HepG2 (cell line): Measurements from ENCODE around the gene FAM114A2. TPM values are rescaled to one million over a fixed set of nuclear protein-coding genes. Genes with fewer than 3 reads are reported as not detected.
A peak's percentile ranks its signal among the peaks of the same experiment; 100 is the strongest.

Experiments
- ATAC-seq: fragments of 200-7000 bp; cut with Tn5 transposase; 3 replicates; pipeline ENCODE4 v1.9.1; 2020; ENCODE audit warnings: mild to moderate bottlenecking, moderate library complexity
- BruUV-seq: library from RNA; stranded (reverse); fragments of 400-500 nt; replicated peaks from 2 replicates; lab custom pipeline; 2021; lab: Mats Ljungman, UMichigan
- CTCF ChIA-PET: fragments of 300-600 bp; formaldehyde crosslinking; extraction: SDS; loops from one replicate; lab custom pipeline; 2021; ENCODE audit warnings: low total read pairs, inconsistent platforms, low intra/inter-chr PET ratio; lab: Yijun Ruan, JAX
- POLR2A ChIA-PET: fragments of 350-600 bp; sonication (Branson Sonifier 250); formaldehyde crosslinking; loops from one replicate; lab custom pipeline; 2020; ENCODE audit warnings: antibody characterized with exemption, inconsistent platforms; lab: Yijun Ruan, JAX
- DNase-seq: peaks from one replicate; pipeline ENCODE4 v3.0.0-alpha.2; 2015; ENCODE audit warnings: low spot score
- FAIRE-seq: peaks from 3 replicates; lab custom pipeline; 2011; peaks lifted over from hg19 to GRCh38; lab: Jason Lieb, UNC
- H2AFZ ChIP-seq: one replicate; pipeline ENCODE4 v1.6.1; 2011; ENCODE audit warnings: low read length, inconsistent platforms
- H3K27ac ChIP-seq: fragments of 300-600 bp; 3 replicates; pipeline ENCODE4 v1.8.0; 2011; ENCODE audit warnings: mixed run types, mild to moderate bottlenecking, mixed read lengths, low read length, inconsistent platforms; ENCODE audit not compliant: insufficient read depth; ENCODE audit errors: extremely low read length
- H3K27me3 ChIP-seq, 2 experiments: fragments of 200-600 bp in 1 of 2; 2 replicates in 1 of 2; 3 replicates in 1 of 2; pipeline versions ENCODE4 v1.6.0 to v1.8.0; 2011; ENCODE audit warnings: low read length in 2 of 2, mild to moderate bottlenecking in 2 of 2, moderate library complexity in 2 of 2, inconsistent platforms in 1 of 2; ENCODE audit not compliant: insufficient read depth in 2 of 2, control insufficient read depth in 1 of 2
- H3K36me3 ChIP-seq, 2 experiments: fragments of 200-600 bp in 1 of 2; replicated peaks in 1 of 2; 2 replicates in 1 of 2; 3 replicates in 1 of 2; pipeline versions ENCODE4 v1.5.1 to v1.8.0; 2011; ENCODE audit warnings: low read length in 2 of 2, inconsistent platforms in 1 of 2; ENCODE audit not compliant: insufficient read depth in 2 of 2, control insufficient read depth in 1 of 2
- H3K4me1 ChIP-seq: 2 replicates; pipeline ENCODE4 v1.5.1; 2012; ENCODE audit warnings: low read length, inconsistent platforms; ENCODE audit not compliant: insufficient read depth
- H3K4me2 ChIP-seq: 2 replicates; pipeline ENCODE4 v1.6.0; 2011; ENCODE audit warnings: low read depth, low read length, inconsistent platforms
- H3K4me3 ChIP-seq, 3 experiments: fragments of 200-600 bp in 1 of 3; sonication (generic), shearing (Covaris generic) in 1 of 3; replicated peaks in 1 of 3; 2 replicates each; pipeline ENCODE4 v1.5.1; 2011 to 2016; ENCODE audit warnings: low read length in 3 of 3, inconsistent platforms in 2 of 3, low read depth in 2 of 3, mild to moderate bottlenecking in 2 of 3, control low read depth in 1 of 3, mixed read lengths in 1 of 3; ENCODE audit not compliant: insufficient read depth in 1 of 3
- H3K79me2 ChIP-seq: one replicate; pipeline ENCODE4 v1.6.1; 2011; ENCODE audit warnings: low read length, inconsistent platforms; ENCODE audit not compliant: insufficient read depth
- H3K9ac ChIP-seq: 2 replicates; pipeline ENCODE4 v1.6.0; 2011; ENCODE audit warnings: mild to moderate bottlenecking, low read depth, low read length, inconsistent platforms; ENCODE audit not compliant: insufficient read depth
- H3K9me3 ChIP-seq: 2 replicates; pipeline ENCODE4 v1.5.1; 2012; ENCODE audit warnings: mild to moderate bottlenecking, low read length
- H4K20me1 ChIP-seq: 2 replicates; pipeline ENCODE4 v1.6.0; 2011; ENCODE audit warnings: inconsistent platforms, mild to moderate bottlenecking, low read length, moderate library complexity; ENCODE audit not compliant: insufficient read depth
- CEBPB ChIP-seq: IDR thresholded peaks from 2 replicates; pipeline ENCODE4 v1.6.1; 2011; ENCODE audit warnings: low read depth, low read length, improper control_type of control experiment, borderline replicate concordance
- ELK4 ChIP-seq: sonication (generic); formaldehyde crosslinking; IDR thresholded peaks from 2 replicates; pipeline ENCODE4 v1.9.0; 2021; ENCODE audit warnings: missing genetic modification reagents, borderline replicate concordance
- GTF2F1 ChIP-seq: fragments of 150-350 bp; IDR thresholded peaks from 2 replicates; pipeline ENCODE4 v1.6.1; 2014; ENCODE audit warnings: low read length
- NR1H2 ChIP-seq: sonication (generic); formaldehyde crosslinking; IDR thresholded peaks from 2 replicates; pipeline ENCODE4 v1.8.1; 2022; ENCODE audit warnings: low read depth, missing genetic modification reagents, borderline replicate concordance
- RFX3 ChIP-seq: IDR thresholded peaks from 2 replicates; pipeline ENCODE4 v1.6.1; 2016; ENCODE audit warnings: missing biosample characterization, missing genetic modification reagents
- SP2 ChIP-seq: sonication (generic); formaldehyde crosslinking; IDR thresholded peaks from 2 replicates; pipeline ENCODE4 v1.5.1; 2020; ENCODE audit warnings: mild to moderate bottlenecking, missing genetic modification reagents
- SP4 ChIP-seq: sonication (generic); formaldehyde crosslinking; IDR thresholded peaks from 2 replicates; pipeline ENCODE4 v1.8.1; 2023; ENCODE audit warnings: mild to moderate bottlenecking, missing genetic modification reagents
- SRSF4 ChIP-seq: fragments of 200-400 bp; formaldehyde crosslinking; IDR thresholded peaks from one replicate; pipeline ENCODE4 v1.6.1; 2018; ENCODE audit warnings: mild to moderate bottlenecking, low read depth, low read length, moderate library complexity; ENCODE audit not compliant: poor library complexity, severe bottlenecking
- ZNF44 ChIP-seq: sonication (generic); formaldehyde crosslinking; IDR thresholded peaks from 2 replicates; pipeline ENCODE4 v1.5.1; 2020; ENCODE audit warnings: mild to moderate bottlenecking, missing genetic modification reagents
- ZNF589 ChIP-seq: sonication (generic); formaldehyde crosslinking; conservative IDR thresholded peaks from 2 replicates; pipeline ENCODE4 v1.8.0; 2022; ENCODE audit warnings: mild to moderate bottlenecking, moderate library complexity, missing genetic modification reagents
- ZSCAN9 ChIP-seq: IDR thresholded peaks from 2 replicates; pipeline ENCODE4 v1.6.1; 2016; ENCODE audit warnings: borderline replicate concordance
- WGBS: methylation state at CpG from one replicate; pipeline ENCODE4 v1.1.6; 2017; ENCODE audit warnings: low lambda C conversion rate; 5-methylcytosine and 5-hydroxymethylcytosine counted together
- in situ Hi-C: cut with HindIII; loops from 2 replicates; pipeline ENCODE4 v1.10.0; 2017; ENCODE audit warnings: low pct_unique_long_range_greater_than_20kb; ENCODE audit not compliant: extremely low pct_ligation_motif_present
- intact Hi-C: fragments of 100-400 bp; cut with micrococcal nuclease; formaldehyde crosslinking; loops from one replicate; pipeline ENCODE4 v1.10.0; 2022; ENCODE audit not compliant: unreplicated experiment
- polyA plus RNA-seq, 8 experiments: library from polyadenylated mRNA; depleted of rRNA in 3 of 8; stranded (reverse) in 7 of 8; unstranded in 1 of 8; fragments of >200 nt; fragmentation: Illumina TruSeq in 4 of 8; extraction: Trizol in 4 of 8; gene quantifications; 2 replicates each; pipeline versions ENCODE4 v1.2.1 to v1.2.3, GENCODE V29; 2011 to 2016; ENCODE audit warnings: low read depth in 4 of 8, missing spikeins in 1 of 8, mixed read lengths in 1 of 8; ENCODE audit not compliant: insufficient read depth in 1 of 8
- total RNA-seq, 5 experiments: library from RNA; depleted of rRNA; stranded (reverse); fragments of >200 nt; fragmentation: Illumina TruSeq; extraction: Trizol; gene quantifications; 2 replicates each; pipeline ENCODE4 v1.2.3, GENCODE V29; 2016; ENCODE audit warnings: low read depth in 1 of 5
- TF ChIP-seq, protein P1 (sequence below): fragments of 450-650 bp; IDR thresholded peaks from 2 replicates; pipeline ENCODE4 v1.6.1; 2017; ENCODE audit warnings: mild to moderate bottlenecking
- TF ChIP-seq, protein P2 (sequence below): sonication (generic); formaldehyde crosslinking; IDR thresholded peaks from 2 replicates; pipeline ENCODE4 v1.5.0; 2020; ENCODE audit warnings: missing genetic modification reagents

The FAM114A2 gene
- total and polyA plus RNA-seq, 2 of the 13 experiments (the other 11 are each of a cell fraction or from before 2014, with no cell fraction given), result 6.9 to 11.4 TPM

- no peak for TF ChIP-seq RFX3 (CRISPR knock-in tag)
- TF ChIP-seq SP2, result no peak
- TF ChIP-seq CEBPB, result peak; percentile 45; the same call in 1 of the 2 replicates
- TF ChIP-seq, protein P1, sequence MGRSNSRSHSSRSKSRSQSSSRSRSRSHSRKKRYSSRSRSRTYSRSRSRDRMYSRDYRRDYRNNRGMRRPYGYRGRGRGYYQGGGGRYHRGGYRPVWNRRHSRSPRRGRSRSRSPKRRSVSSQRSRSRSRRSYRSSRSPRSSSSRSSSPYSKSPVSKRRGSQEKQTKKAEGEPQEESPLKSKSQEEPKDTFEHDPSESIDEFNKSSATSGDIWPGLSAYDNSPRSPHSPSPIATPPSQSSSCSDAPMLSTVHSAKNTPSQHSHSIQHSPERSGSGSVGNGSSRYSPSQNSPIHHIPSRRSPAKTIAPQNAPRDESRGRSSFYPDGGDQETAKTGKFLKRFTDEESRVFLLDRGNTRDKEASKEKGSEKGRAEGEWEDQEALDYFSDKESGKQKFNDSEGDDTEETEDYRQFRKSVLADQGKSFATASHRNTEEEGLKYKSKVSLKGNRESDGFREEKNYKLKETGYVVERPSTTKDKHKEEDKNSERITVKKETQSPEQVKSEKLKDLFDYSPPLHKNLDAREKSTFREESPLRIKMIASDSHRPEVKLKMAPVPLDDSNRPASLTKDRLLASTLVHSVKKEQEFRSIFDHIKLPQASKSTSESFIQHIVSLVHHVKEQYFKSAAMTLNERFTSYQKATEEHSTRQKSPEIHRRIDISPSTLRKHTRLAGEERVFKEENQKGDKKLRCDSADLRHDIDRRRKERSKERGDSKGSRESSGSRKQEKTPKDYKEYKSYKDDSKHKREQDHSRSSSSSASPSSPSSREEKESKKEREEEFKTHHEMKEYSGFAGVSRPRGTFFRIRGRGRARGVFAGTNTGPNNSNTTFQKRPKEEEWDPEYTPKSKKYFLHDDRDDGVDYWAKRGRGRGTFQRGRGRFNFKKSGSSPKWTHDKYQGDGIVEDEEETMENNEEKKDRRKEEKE, result no peak
- CTCF ChIA-PET, result no interaction called here
- ATAC-seq, result no peak
These were observed 24.7 kb upstream of the FAM114A2 start for GRCh38 chr5:154063372-154063771.

GRCh38 chr5:154060606-154061005, 21.9 kb upstream of the FAM114A2 start:
- 80% methylated on average over 3 of the region's 3 CpGs for WGBS
- Histone ChIP-seq H3K27ac (no peak overlapping the region), H3K4me1 (peaks cover 9% of the 10 kb centered on the region; the same call in 1 of the 2 replicates), H4K20me1 (no peaks in the 10 kb centered on the region), H3K36me3 (no peaks in the 10 kb centered on the region), H3K4me2 (no peak overlapping the region), H3K9ac (no peak overlapping the region), H3K9me3 (no peaks in the 10 kb centered on the region), H3K4me3 (no peak overlapping the region), H3K79me2 (no peaks in the 10 kb centered on the region), H3K27me3 (no peaks in the 10 kb centered on the region), H2AFZ (no peak overlapping the region)
- no peak for FAIRE-seq
- CTCF ChIA-PET, result no interaction called here
- ATAC-seq, result no peak
- in situ Hi-C loops (loop anchor here (25.0 kb wide), 1 partner anchor 552 kb away; no protein-coding TSS in a partner anchor), intact Hi-C loops (no loop called here)
- no TSS peak for BruUV-seq
- no peak for DNase-seq
- POLR2A ChIA-PET, result no interaction called here
- TF ChIP-seq ELK4 (no peak), GTF2F1 (no peak), SP4 (no peak), ZSCAN9 (no peak), ZNF589 (CRISPR knock-in tag) (no peak), NR1H2 (CRISPR knock-in tag) (no peak), ZNF44 (no peak), SRSF4 (no peak)
- TF ChIP-seq, protein P2, sequence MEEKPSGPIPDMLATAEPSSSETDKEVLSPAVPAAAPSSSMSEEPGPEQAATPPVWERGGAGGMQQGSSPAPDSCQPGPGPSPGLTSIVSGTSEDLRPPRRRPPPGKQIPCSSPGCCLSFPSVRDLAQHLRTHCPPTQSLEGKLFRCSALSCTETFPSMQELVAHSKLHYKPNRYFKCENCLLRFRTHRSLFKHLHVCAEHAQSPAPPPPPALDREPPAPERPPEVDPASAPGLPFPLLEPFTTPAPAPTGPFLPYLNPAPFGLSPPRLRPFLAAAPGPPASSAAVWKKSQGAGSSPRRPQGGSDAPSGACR (CRISPR knock-in tag), result no peak

More at GRCh38 chr5:154063372-154063771, 24.7 kb upstream of the FAM114A2 start:
- Histone ChIP-seq H3K9ac (no peak overlapping the region), H3K36me3 (no peaks in the 10 kb centered on the region), H3K9me3 (no peaks in the 10 kb centered on the region), H3K27ac (no peak overlapping the region), H3K4me3 (no peak overlapping the region), H4K20me1 (no peaks in the 10 kb centered on the region), H3K4me2 (no peak overlapping the region), H2AFZ (no peak overlapping the region), H3K79me2 (no peaks in the 10 kb centered on the region), H3K4me1 (peaks cover 9% of the 10 kb centered on the region; the same call in 1 of the 2 replicates), H3K27me3 (no peaks in the 10 kb centered on the region; a peak in 1 of 5 replicates)
- in situ Hi-C loops (loop anchor here (25.0 kb wide), 1 partner anchor 549 kb away; no protein-coding TSS in a partner anchor), intact Hi-C loops (no loop called here)
- POLR2A ChIA-PET, result no interaction called here
- FAIRE-seq (no peak), DNase-seq (no peak)
- no TSS peak for BruUV-seq
